Peyer's patch (tissue), 4 donors: ENCODE measurements around the gene PBRM1.

ENCODE experiments used
- POLR2A ChIP-seq, 2 donors: fragments of 450-650 bp; IDR thresholded peaks; one replicate each; pipeline ENCODE4 v1.5.1; 2017; ENCODE audit warnings: antibody characterized with exemption in 2 of 2, mild to moderate bottlenecking in 2 of 2, moderate library complexity in 2 of 2
- TF ChIP-seq, protein P1 (sequence below), 6 experiments: fragments of 450-650 bp in 4 of 6; fragments of 200-600 bp in 2 of 6; sonication (generic) in 1 of 6; IDR thresholded peaks; one replicate each; pipeline ENCODE4 v1.5.1; 2017 to 2019; ENCODE audit warnings: antibody characterized with exemption in 6 of 6, mild to moderate bottlenecking in 3 of 6, moderate library complexity in 1 of 6

DNA sequence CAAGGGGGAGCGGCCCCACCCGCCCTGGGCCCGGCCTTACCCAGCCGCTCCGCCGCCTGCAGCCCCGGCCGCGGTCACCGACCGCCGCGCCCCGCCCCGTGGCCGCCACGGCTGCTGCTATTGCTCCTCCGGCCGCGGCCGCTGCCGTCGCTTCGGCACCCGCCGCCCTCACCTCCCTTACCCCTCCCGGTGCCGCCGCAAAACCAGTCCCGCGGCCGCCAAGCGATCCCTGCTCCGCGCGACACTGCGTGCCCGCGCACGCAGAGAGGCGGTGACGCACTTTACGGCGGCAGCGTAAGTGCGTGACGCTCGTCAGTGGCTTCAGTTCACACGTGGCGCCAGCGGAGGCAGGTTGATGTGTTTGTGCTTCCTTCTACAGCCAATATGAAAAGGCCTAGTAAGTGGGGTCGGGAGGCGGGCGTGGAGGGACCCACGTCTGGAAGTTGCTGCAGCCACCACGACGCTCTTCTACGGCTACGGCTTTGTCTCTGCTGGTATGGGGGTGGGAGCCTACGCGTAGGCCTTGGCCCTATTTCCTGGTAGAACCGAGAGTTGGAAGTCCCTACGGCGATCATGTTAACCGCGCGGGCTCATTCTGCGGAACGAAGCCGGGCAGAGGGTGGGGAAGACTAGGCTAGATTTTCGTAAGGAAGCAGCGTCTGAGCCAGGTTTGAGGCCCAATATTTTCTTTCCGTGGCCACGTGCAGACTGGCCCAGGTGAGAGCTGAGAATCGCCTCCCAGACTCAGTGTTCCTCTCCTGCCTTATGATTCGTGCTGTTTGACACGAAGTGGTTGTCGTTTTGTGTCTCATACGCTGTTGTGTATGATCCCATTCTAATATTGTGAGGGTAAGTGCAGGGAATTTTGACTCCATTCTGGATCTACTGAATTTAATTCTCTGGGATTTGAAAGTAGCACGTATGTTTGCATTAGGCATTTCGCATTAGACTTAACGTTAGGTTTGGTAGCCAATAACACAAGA, at the start of gene PBRM1, which contains the start of gene GNL3:
- peak; percentile 79 to 81 for TF ChIP-seq POLR2A (IDR thresholded peaks at IDR 0.05)
- TF ChIP-seq, protein P1, sequence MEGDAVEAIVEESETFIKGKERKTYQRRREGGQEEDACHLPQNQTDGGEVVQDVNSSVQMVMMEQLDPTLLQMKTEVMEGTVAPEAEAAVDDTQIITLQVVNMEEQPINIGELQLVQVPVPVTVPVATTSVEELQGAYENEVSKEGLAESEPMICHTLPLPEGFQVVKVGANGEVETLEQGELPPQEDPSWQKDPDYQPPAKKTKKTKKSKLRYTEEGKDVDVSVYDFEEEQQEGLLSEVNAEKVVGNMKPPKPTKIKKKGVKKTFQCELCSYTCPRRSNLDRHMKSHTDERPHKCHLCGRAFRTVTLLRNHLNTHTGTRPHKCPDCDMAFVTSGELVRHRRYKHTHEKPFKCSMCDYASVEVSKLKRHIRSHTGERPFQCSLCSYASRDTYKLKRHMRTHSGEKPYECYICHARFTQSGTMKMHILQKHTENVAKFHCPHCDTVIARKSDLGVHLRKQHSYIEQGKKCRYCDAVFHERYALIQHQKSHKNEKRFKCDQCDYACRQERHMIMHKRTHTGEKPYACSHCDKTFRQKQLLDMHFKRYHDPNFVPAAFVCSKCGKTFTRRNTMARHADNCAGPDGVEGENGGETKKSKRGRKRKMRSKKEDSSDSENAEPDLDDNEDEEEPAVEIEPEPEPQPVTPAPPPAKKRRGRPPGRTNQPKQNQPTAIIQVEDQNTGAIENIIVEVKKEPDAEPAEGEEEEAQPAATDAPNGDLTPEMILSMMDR (IDR thresholded peaks at IDR 0.05) = no peak
